HG02852 (cell line): ENCODE results near the gene NOLC1.

Source experiments
- ATAC-seq: cut with Tn5 transposase; IDR thresholded peaks from one replicate; pipeline ENCODE4 v1.9.1; 2021; ENCODE audit warnings: mild to moderate bottlenecking, moderate library complexity; ENCODE audit not compliant: unreplicated experiment

Gene NOLC1

GRCh38 chr10:102121739-102122372 is 30.3 kb upstream of the NOLC1 start:
- no peak for ATAC-seq

GRCh38 chr10:102122450-102122849 is 29.7 kb upstream of the NOLC1 start:
- no peak for ATAC-seq

- ATAC-seq = no peak
These were observed 29.0 kb upstream of the NOLC1 start for GRCh38 chr10:102123223-102123622.

- no peak for ATAC-seq
These were observed 20.7 kb upstream of the NOLC1 start for GRCh38 chr10:102131286-102132170.

GRCh38 chr10:102132193-102132562 is 20.0 kb upstream of the NOLC1 start:
- ATAC-seq = no peak

- ATAC-seq = peak; percentile 94
These were observed 19.4 kb upstream of the NOLC1 start, which contains the start of gene PPRC1 for GRCh38 chr10:102132563-102133372. Gene PPRC1, plus strand, starts transcription at chr10:102133040. Its CDS starts 29 bp downstream, at chr10:102133069.

- ATAC-seq = no peak
These were observed 18.6 kb upstream of the NOLC1 start for GRCh38 chr10:102133373-102134195.

- ATAC-seq = no peak
These were observed 17.8 kb upstream of the NOLC1 start for GRCh38 chr10:102134416-102134815.

- ATAC-seq = no peak
These were observed 16.1 kb upstream of the NOLC1 start for GRCh38 chr10:102135956-102136526.

GRCh38 chr10:102139281-102140110 is 12.7 kb upstream of the NOLC1 start:
- no peak for ATAC-seq

GRCh38 chr10:102140218-102140617 is 12.0 kb upstream of the NOLC1 start:
- ATAC-seq = no peak

- no peak for ATAC-seq
These were observed 11.2 kb upstream of the NOLC1 start for GRCh38 chr10:102140913-102141540.

- no peak for ATAC-seq
These were observed 10.5 kb upstream of the NOLC1 start for GRCh38 chr10:102141583-102142107.

- no peak for ATAC-seq
These were observed 5.2 kb upstream of the NOLC1 start for GRCh38 chr10:102146971-102147428.

GRCh38 chr10:102147561-102147960 is 4.6 kb upstream of the NOLC1 start:
- ATAC-seq = no peak

GRCh38 chr10:102148275-102148674 is 3.9 kb upstream of the NOLC1 start:
- ATAC-seq = no peak

GRCh38 chr10:102150970-102151773 is 1.0 kb upstream of the NOLC1 start:
- ATAC-seq = no peak

GRCh38 chr10:102152545-102152890 is 329 bp downstream of the NOLC1 start:
- peak; percentile 17 for ATAC-seq
